H1 (cell line): ENCODE data around the gene GPANK1. TPM values are rescaled to one million over a fixed set of nuclear protein-coding genes. Genes with fewer than 3 reads are reported as not detected.

Experiments used
- ATF2 ChIP-seq: IDR thresholded peaks from 2 replicates; pipeline ENCODE4 v1.6.1; 2012; ENCODE audit warnings: low read length, inconsistent platforms
- CHD7 ChIP-seq: fragments of 300-600 bp; sonication (generic); IDR thresholded peaks from 2 replicates; pipeline ENCODE4 v1.7.1; 2012; ENCODE audit warnings: low read length, moderate library complexity, mild to moderate bottlenecking, inconsistent platforms; ENCODE audit not compliant: insufficient replicate concordance
- HDAC2 ChIP-seq, 2 experiments: fragments of 300-600 bp in 1 of 2; sonication (generic) in 1 of 2; IDR thresholded peaks; 2 replicates each; pipeline ENCODE4 v1.6.1; 2011 to 2012; ENCODE audit warnings: low read depth in 2 of 2, low read length in 2 of 2, mild to moderate bottlenecking in 2 of 2, moderate library complexity in 2 of 2, borderline replicate concordance in 1 of 2, inconsistent platforms in 1 of 2
- RBBP5 ChIP-seq: IDR thresholded peaks from 2 replicates; pipeline ENCODE4 v1.7.1; 2012; ENCODE audit warnings: low read depth, mild to moderate bottlenecking, inconsistent platforms, low read length, moderate library complexity, borderline replicate concordance
- SIRT6 ChIP-seq: IDR thresholded peaks from one replicate; pipeline ENCODE4 v1.7.1; 2012; ENCODE audit warnings: low read length, inconsistent platforms
- SUZ12 ChIP-seq: fragments of 200-600 bp; sonication (generic); IDR thresholded peaks from 2 replicates; pipeline ENCODE4 v1.6.1; 2012; ENCODE audit warnings: mild to moderate bottlenecking, inconsistent platforms, low read length, moderate library complexity, mixed read lengths
- TAF7 ChIP-seq: optimal IDR thresholded peaks from 2 replicates; pipeline ENCODE3; 2011; ENCODE audit warnings: low read depth, mild to moderate bottlenecking, inconsistent platforms, low read length, moderate library complexity, borderline replicate concordance
- TEAD4 ChIP-seq: IDR thresholded peaks from 2 replicates; pipeline ENCODE4 v1.6.1; 2012; ENCODE audit warnings: low read depth, low read length, inconsistent platforms, mixed read lengths
- polyA plus RNA-seq, 7 experiments: library from polyadenylated mRNA; depleted of rRNA in 3 of 7; stranded (reverse) in 5 of 7; unstranded in 2 of 7; fragments of >200 nt in 5 of 7; fragments of 200-250 nt in 2 of 7; gene quantifications; 1 replicate in 5 of 7; 2 replicates in 1 of 7; 4 replicates in 1 of 7; pipeline versions ENCODE4 v1.2.1 to v1.2.3, GENCODE V29; 2011 to 2013; ENCODE audit warnings: missing spikeins in 2 of 7, mixed read lengths in 2 of 7
- total RNA-seq: library from RNA; stranded (reverse); fragmentation: NEBNext Ultra II Directional; extraction: Animal tissue kit (Norgen Biotek cat#: 25700); gene quantifications from 2 replicates; pipeline ENCODE4 v1.2.1, GENCODE V29; 2021

GPANK1 gene
- total and polyA plus RNA-seq, 2 of the 8 experiments (the other 6 are each of a cell fraction or from before 2014, with no cell fraction given) = 24.5 to 30.2 TPM

GRCh38 chr6:31664790-31665500 lies at the start of gene GPANK1 (continued):
- TF ChIP-seq ATF2 = no peak
- no peak; the same call in 1 of the 2 replicates for TF ChIP-seq TEAD4
- TF ChIP-seq RBBP5 = no peak
- no peak for TF ChIP-seq SIRT6
- TF ChIP-seq TAF7 = no peak
- no peak for TF ChIP-seq CHD7
- TF ChIP-seq SUZ12 = no peak
- TF ChIP-seq HDAC2 (IDR thresholded peaks at IDR 0.05; ENCODE audit: borderline replicate concordance in 1 of 2, low read depth in 2 of 2, low read length in 2 of 2) = 0 out of 4 replicates have a peak, but pooled peaks of 1 of the 2 experiments have one; percentile 20
